ENCODE data around the gene TOMM7. TPM values are rescaled to one million over a fixed set of nuclear protein-coding genes. Genes with fewer than 3 reads are reported as not detected.
A peak's percentile ranks its signal among the peaks of the same experiment; 100 is the strongest.

TOMM7 gene
- total and polyA plus RNA-seq, 9 of the 15 experiments (the other 6 are each of a cell fraction or from before 2014, with no cell fraction given) = 283 to 1,717 (median 638) TPM

DNA sequence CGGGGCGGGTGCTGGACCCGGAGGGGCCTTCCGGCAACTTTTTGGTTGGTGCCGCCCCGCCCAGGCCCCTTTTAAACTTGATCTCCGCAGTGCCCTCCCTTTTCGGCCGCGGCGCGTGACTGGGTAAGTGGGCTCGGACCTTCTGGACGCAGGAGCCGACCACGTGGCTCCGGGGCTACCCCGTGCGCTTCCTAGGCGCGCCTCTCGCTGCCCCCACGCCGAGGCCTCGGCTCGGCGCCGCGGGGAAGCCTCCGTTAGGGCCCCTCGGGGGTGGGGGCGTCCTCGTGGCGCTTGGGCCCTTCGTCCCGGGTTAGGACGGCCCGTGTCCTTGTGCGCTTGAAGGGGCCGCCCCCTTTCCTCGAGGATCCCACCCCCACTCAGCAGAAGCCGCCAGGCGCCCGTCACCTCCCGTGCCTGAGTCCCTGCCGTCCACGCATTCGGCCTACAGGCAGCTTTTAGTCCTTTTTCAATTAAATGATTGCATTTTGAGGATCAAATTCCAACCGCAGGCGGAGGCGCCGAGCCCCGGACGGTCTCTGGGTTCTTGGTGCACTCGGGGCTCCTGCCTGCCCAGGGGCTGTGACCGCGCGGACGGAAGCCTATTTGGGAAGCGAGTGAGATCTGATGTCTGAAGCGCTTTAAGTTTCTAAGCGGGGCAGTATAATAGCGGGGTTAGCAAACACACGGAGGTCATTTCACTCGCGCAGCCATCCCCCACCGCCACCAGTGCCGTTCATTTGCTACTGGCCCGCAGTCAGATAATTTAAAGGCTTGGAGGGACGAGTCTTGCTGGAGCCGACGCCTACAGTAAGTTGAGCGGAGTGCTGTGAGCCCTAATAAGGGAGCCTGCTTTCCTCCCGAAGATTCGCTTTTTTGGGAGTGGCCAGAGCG, 31.8 kb upstream of the TOMM7 start (continued):
- TF ChIP-seq ZNF277 (CRISPR knock-in tag; IDR thresholded peaks at IDR 0.05; ENCODE audit: borderline replicate concordance) (no peak), CEBPG (CRISPR knock-in tag; IDR thresholded peaks at IDR 0.05) (no peak), CEBPG (tag; conservative IDR thresholded peaks at IDR 0.05 in 1 of 2, IDR thresholded peaks at IDR 0.05 in 1 of 2) (no peak), SMARCA5 (IDR thresholded peaks at IDR 0.05) (no peak), TGIF2 (CRISPR knock-in tag; IDR thresholded peaks at IDR 0.05) (peak; percentile 77; the same call in 1 of the 2 replicates), MTA1 (IDR thresholded peaks at IDR 0.05; ENCODE audit: borderline replicate concordance) (no peak), USF2 (CRISPR knock-in tag; IDR thresholded peaks at IDR 0.05) (peak; percentile 82), GATAD2B (IDR thresholded peaks at IDR 0.05; ENCODE audit: borderline replicate concordance) (peak; percentile 89), RBM17 (IDR thresholded peaks at IDR 0.05; ENCODE audit: borderline replicate concordance, low read depth, low read length) (no peak), ZNF57 (CRISPR knock-in tag; IDR thresholded peaks at IDR 0.05) (no peak), ZNF146 (CRISPR knock-in tag; IDR thresholded peaks at IDR 0.05; ENCODE audit: unreplicated experiment) (no peak), POLR3A (IDR thresholded peaks at IDR 0.05; ENCODE audit: borderline replicate concordance, extremely low read depth, insufficient read depth, insufficient read length) (no peak), CTCFL (IDR thresholded peaks at IDR 0.05; ENCODE audit: borderline replicate concordance, insufficient read depth, low read depth, low read length, poor library complexity, severe bottlenecking) (no peak), GTF2F1 (IDR thresholded peaks at IDR 0.05; ENCODE audit: low read depth, low read length) (peak; percentile 87; the same call in 1 of the 2 replicates), CEBPB (tag; IDR thresholded peaks at IDR 0.05) (no peak), ZFP91 (CRISPR knock-in tag; IDR thresholded peaks at IDR 0.05) (no peak), SAFB2 (IDR thresholded peaks at IDR 0.05; ENCODE audit: borderline replicate concordance, low read depth, low read length, severe bottlenecking) (no peak), NONO (IDR thresholded peaks at IDR 0.05; ENCODE audit: low read depth in 2 of 2, low read length in 1 of 2) (peak; percentile 80 to 84; a peak in 3 of 4 replicates), OTX1 (CRISPR knock-in tag; IDR thresholded peaks at IDR 0.05) (no peak; the same call in 1 of the 2 replicates)
- TF ChIP-seq, protein P1, sequence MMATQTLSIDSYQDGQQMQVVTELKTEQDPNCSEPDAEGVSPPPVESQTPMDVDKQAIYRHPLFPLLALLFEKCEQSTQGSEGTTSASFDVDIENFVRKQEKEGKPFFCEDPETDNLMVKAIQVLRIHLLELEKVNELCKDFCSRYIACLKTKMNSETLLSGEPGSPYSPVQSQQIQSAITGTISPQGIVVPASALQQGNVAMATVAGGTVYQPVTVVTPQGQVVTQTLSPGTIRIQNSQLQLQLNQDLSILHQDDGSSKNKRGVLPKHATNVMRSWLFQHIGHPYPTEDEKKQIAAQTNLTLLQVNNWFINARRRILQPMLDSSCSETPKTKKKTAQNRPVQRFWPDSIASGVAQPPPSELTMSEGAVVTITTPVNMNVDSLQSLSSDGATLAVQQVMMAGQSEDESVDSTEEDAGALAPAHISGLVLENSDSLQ (IDR thresholded peaks at IDR 0.05) = no peak

All from K562 (cell line).